HL-60 (cell line): ENCODE results near the gene UQCRH.

Experiments used
- CTCF ChIP-seq: IDR thresholded peaks from one replicate; pipeline ENCODE4 v1.5.1; 2011; ENCODE audit warnings: low read length, control low read depth, inconsistent platforms; ENCODE audit not compliant: insufficient read depth
- GABPA ChIP-seq: IDR thresholded peaks from 2 replicates; pipeline ENCODE4 v1.6.1; 2012; ENCODE audit warnings: low read depth
- POLR2AphosphoS5 ChIP-seq: IDR thresholded peaks from 2 replicates; pipeline ENCODE4 v1.6.1; 2012; ENCODE audit warnings: low read depth
- REST ChIP-seq: IDR thresholded peaks from 2 replicates; pipeline ENCODE4 v1.6.1; 2012; ENCODE audit warnings: low read depth; ENCODE audit not compliant: insufficient replicate concordance

GRCh38 chr1:46303038-46303871, at the start of gene UQCRH, which contains the start of gene LRRC41:
- TF ChIP-seq CTCF (no peak), POLR2AphosphoS5 (peak; percentile 100), REST (peak; percentile 42), GABPA (peak; percentile 89)
